Endometrial microvascular endothelial cells (primary cell): ENCODE data around the gene CRADD. TPM values are rescaled to one million over a fixed set of nuclear protein-coding genes. Genes with fewer than 3 reads are reported as not detected.
"Not testable (repeated sequence)": the region's sequence is repeated elsewhere in the genome, so short reads cannot be mapped to it uniquely, and the experiment has no call there.

Experiments
- in situ Hi-C: cut with HindIII; loops from 2 replicates; pipeline ENCODE4 v1.10.0; 2017; ENCODE audit warnings: low sequenced_read_pairs, low pct_unique_long_range_greater_than_20kb; ENCODE audit errors: inconsistent ontology term
- total RNA-seq: library from RNA; depleted of rRNA; stranded (reverse); fragments of >200 nt; gene quantifications from one replicate; pipeline ENCODE4 v1.2.3, GENCODE V29; 2015; ENCODE audit errors: inconsistent ontology term

CRADD gene
- total RNA-seq, 1 donor from 2014 or later = 28.3 TPM

GRCh38 chr12:93766796-93767523 is 89.8 kb downstream of the CRADD start:
- in situ Hi-C loops = no loop called here

- in situ Hi-C loops = no loop called here
These were observed 90.3 kb downstream of the CRADD start for GRCh38 chr12:93767524-93767863.

DNA sequence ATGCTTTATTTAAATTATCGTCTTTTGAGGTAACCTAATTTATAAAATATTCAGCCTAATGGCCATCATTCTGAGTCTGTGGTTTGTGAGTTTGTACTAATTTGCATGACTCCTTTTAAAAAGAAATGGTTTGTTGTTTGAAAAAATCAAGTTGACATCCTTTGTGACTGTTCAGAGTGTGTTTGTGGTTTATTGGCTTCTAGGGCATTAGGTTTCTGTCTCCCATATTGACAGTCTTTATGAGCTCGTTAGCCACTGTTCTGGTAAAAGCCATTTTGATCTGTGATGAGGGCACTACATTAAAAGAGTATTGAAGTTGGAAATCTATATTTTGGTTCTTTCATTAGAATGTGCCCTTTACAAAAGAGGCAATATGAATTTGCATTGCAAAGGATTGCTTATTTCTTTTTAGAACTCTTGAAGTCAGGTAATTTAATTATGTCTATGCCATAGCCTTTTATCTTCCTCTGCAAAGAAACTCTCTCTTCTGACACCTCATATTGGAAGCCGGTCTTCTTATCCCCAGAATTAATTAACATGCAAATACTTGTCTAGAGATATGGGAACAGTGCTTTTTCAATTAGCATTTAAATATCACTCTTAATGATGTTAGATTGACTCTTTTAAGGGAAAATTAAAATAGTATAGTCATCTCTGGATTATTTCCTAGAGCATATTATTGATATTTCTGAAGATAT is 95.0 kb downstream of the CRADD start:
- in situ Hi-C loops = no loop called here

DNA sequence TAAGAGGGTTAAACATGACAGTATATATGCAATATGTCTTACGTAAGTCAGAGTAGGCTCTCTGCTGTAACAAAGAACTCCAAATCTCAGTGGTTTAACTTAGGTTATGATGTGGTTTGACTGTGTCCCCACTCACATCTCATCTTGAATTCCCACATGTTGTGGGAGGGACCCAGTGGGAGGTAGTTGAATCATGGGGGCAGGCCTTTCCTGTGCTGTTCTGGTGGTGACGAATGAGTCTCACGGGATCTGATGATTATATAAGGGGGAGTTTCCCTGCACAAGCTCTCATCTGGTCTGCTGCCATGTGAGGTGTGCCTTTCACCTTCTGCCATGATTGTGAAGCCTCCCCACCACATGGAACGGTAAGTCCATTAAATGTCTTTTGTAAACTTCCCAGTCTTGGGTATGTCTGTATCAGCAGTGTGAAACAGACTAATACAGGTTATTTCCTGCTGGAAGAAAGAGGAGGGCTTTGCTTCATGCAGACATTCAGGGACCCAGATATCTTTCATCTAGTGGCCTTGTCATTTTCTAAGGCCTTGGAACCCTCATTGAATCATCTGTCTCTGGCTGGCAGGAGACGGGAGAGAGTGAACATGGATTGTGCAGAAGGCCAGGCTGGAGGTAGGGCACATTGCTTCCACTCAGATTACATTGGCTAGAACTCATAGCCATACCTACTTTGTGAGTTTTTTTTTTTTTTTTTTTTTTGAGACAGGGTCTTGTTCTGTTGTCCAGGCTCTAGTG is 96.1 kb downstream of the CRADD start:
- in situ Hi-C loops = no loop called here

- in situ Hi-C loops = no loop called here
These were observed 99.4 kb downstream of the CRADD start for GRCh38 chr12:93776581-93777018.

GRCh38 chr12:93777254-93777653 is 100.1 kb downstream of the CRADD start:
- in situ Hi-C loops = no loop called here

DNA sequence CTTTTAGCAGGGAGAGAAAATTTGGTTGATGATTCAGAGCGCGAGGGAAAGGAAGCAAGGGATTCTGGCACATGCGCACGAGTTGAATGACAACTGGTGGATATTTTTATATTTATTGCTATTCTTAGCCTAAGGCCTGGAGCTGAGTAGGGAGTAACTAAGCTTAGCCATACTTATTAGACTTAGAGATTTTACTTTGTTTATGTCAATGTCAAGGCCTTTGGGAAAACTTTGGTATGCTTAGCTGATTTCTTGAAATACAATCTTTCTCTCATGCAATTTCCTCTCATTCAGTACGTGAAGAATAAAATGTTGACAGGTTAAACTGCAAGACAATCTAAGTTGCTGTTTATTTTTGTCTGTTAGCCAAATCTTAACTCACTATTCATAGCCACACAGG is 101.1 kb downstream of the CRADD start:
- in situ Hi-C loops = no loop called here

- in situ Hi-C loops = no loop called here
These were observed 101.6 kb downstream of the CRADD start for GRCh38 chr12:93778766-93779165.

DNA sequence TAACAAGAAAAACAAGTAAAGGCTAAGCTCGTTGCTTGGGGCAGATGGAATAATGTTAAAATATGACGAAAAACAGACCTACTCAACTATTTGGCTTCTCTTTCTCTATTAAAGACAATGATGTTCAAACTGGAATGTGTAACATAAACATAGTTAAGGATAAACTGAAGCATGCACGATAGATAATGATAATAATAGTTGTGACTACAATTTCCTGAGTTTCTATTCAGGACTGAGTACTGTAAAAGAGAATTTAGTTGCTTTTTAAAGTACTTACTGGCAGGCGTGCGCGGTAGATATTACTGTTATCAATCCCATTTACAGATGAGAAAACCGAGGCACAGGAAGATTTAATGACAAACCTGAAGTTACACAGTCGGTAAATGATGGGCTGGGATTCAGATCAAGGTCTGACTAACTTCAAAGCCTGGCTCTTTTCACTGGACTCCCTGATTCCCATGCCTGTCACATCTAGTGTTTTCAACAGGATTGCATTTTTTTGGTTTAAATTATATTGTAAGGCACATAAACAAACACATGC is 103.0 kb downstream of the CRADD start:
- in situ Hi-C loops = no loop called here

GRCh38 chr12:93780886-93781285 is 103.7 kb downstream of the CRADD start:
- in situ Hi-C loops = not testable (repeated sequence)

DNA sequence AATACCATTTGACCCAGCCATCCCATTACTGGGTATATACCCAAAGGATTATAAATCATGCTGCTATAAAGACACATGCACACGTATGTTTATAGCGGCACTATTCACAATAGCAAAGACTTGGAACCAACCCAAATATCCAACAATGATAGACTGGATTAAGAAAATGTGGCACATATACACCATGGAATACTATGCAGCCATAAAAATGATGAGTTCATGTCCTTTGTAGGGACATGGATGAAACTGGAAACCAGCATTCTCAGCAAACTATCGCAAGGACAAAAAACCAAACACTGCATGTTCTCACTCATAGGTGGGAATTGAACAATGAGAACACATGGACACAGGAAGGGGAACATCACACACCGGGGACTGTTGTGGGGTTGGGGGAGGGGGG is 104.8 kb downstream of the CRADD start:
- in situ Hi-C loops = not testable (repeated sequence)

DNA sequence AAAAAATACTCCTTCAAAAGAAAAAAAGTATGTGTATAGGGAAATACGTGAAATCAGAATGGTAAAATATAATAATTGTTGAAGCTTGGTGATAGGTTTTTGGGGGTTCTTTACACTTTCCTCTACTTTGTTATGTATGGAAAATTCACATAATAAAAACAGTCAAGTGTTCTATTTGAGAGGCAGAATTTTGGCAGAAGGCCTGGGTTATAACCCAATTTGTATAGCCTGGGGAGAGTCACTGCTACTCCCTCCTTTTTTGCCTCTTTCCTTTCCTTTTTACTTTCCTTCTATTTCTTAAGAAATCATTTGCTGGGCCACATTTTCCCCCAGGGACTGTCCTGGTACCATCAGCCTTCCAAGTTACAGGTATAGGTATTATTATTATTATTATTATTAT is 105.7 kb downstream of the CRADD start:
- in situ Hi-C loops = no loop called here

GRCh38 chr12:93783832-93784231 is 106.7 kb downstream of the CRADD start:
- in situ Hi-C loops = no loop called here

GRCh38 chr12:93784339-93785086 is 107.3 kb downstream of the CRADD start:
- in situ Hi-C loops = no loop called here

- in situ Hi-C loops = no loop called here
These were observed 108.3 kb downstream of the CRADD start for GRCh38 chr12:93785249-93786010.

- in situ Hi-C loops = no loop called here
These were observed 109.7 kb downstream of the CRADD start for GRCh38 chr12:93786656-93787397.

- in situ Hi-C loops = no loop called here
These were observed 111.7 kb downstream of the CRADD start for GRCh38 chr12:93788853-93789252.

DNA sequence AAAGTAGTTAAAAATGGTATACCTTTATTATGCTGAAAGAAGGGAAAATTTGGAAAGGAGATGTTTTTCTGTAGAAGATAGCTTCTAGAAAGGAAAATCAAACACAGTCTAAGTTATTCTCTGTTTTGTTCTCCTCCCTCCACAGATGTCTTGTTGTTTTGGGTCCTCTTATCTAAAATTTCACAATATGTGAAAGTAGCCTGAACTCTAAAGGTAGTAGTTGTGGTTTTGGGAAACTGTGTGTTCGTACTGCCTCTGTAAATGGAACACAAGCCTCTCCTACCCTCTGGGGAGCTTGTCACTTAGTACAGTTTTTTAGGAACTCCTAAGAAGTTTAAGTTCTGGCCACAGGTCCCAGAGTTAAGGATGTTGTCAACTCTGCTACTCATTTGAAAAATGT is 112.6 kb downstream of the CRADD start:
- in situ Hi-C loops = no loop called here
